Femur (tissue), 1 donor: Measurements from ENCODE around the gene OR52E1.
"Not testable (repeated sequence)": the region's sequence is repeated elsewhere in the genome, so short reads cannot be mapped to it uniquely, and the experiment has no call there.

Experiments
- DNase-seq: peaks from one replicate; pipeline ENCODE4 v3.0.0-alpha.2; 2017

Gene OR52E1

DNA sequence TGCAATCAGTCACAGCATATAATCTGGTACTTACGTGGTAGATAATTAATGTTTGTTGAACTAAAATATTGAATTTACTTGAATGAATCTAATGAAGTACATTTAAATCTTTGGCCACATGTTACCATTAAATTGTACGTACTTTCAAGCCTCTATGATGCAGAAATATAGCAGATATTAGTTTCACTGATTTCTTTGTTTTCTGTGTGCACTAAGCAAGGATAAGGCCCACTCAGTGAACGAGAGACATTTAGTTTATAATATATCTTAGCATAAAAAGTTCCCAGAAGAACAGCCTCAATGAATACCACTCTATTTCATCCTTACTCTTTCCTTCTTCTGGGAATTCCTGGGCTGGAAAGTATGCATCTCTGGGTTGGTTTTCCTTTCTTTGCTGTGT, at the start of gene OR52E1:
Gene OR52E1, plus strand, starts transcription at position 301 of the 400 bp plus-strand sequence.
- no peak for DNase-seq

DNA sequence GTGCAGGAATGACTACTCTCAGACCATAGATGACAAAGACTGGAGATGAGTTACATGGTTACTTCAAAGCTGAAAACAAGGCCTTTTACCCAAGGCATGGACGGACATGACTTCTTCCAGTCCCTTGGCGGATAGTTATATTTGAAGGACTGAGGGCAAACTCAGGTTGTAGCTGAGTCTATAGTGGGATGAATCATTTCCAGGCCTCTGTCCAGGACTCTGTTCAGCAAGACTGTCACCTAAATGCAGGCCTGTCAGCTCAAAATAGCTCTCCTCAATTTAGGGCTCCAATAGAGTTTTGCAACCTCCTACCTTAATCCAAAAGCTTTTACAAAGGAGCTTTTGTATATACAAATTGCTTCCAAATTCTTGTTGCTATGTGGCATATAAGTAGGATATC, 47.4 kb upstream of the OR52E1 start:
- no peak for DNase-seq

DNA sequence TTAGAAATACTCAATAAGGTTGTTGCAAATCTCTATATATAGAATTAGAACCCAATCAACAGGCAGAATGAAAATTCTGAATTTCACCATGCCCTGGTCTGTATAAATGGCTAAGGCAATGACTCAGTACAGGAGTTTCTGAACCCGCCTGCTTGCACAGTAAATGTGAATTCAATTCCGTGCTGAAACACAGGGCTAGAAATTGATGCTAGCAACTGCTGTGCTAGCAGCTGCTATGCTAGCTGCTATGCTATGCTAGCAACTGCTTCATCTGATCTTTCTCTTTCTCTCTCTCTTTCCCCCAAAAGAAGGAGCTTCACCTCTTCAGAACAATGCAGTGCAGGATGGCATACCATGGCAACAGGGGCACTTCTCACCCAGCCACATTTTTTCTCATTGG, 32.7 kb upstream of the OR52E1 start:
- no peak for DNase-seq

DNA sequence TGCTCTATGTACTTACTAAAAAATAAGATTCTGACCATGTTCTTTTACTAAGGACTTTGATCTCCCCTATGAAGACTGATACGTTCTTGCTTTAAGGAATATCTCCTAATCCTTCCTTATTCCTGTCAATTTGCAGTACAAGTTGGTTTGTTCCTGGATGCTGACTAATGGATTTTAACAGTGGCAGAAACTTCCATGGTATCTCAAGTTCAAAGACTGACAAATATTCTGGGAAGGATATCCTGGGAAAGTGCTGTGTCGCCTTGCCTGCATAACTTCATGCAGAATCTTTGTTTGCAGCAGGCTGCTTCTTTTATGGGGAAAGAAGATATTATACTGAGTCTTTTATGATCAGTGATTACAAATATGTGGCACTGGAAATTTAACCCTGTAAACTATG, 31.4 kb upstream of the OR52E1 start:
- no peak for DNase-seq

DNA sequence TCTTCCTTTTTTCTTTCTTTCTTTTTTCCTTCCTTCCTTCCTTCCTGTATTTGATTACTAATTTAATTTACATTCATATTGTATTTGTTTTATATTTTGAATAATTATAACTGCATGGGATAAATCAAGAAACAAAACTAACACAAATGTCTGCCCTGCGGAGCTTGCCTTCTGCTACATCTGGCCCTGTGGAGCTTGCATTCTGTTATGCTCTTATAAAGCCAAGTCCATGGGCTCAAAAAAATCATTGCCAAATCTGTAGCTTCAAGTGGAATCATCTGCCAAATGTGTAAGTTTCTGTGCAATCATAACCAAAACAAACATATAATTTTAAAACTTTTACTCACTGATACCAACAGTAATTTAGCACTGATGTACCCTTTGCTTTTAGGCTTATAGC, 31.0 kb upstream of the OR52E1 start:
- no peak for DNase-seq

DNA sequence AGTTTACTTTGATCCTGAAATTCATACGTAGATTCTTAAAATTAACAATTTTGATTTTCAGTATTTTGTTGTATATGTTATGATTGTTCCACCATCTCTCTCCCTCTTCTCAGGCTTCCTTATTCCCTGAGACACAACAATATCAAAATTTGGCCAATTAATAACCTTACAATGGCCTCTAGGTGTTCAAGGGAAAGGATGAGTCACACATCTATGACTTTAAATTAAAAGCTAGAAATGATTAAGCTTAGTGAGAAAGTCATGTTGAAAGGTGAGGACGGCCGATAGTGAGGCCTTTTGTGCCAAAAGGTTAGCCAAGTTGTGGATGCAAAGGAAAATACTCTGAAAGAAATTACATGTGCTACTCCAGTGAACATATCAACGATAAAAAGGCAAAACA, 28.5 kb upstream of the OR52E1 start:
- DNase-seq: no peak

DNA sequence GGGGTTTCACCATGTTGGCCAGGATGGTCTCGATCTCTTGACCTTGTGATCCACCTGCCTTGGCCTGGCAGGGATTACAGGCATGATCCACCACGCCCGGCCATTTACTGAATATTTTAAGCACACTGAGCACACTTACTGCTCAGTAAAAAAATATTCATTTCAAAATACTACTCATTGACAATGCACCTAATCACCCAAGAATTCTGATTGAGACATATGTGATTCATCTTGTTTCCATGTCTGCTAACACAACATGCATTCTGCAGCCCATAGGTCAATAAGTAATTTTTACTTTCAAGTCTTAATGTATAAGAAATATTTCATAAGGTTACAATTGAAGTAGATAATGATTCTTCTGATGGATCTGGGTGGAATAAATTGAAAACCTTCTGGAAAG, 27.3 kb upstream of the OR52E1 start:
- DNase-seq: no peak

DNA sequence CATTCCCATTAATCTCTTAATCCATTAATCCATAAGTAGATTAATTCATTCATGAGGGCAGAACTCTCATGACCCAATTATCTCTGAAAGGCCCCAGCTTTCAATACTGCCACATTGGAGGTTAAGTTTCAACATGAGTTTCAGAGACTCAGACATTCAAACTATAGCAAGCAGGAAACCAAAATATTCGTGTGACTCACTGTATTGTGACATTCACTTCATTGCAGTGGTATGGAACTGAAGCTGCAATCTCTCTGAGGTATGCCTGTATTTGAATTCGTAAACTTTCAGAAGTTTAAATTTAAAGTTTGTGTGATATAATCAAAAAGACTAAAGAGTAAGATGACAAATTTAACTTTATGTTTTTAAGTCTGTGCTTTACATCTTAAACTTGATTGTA, 26.0 kb upstream of the OR52E1 start:
- DNase-seq: no peak

DNA sequence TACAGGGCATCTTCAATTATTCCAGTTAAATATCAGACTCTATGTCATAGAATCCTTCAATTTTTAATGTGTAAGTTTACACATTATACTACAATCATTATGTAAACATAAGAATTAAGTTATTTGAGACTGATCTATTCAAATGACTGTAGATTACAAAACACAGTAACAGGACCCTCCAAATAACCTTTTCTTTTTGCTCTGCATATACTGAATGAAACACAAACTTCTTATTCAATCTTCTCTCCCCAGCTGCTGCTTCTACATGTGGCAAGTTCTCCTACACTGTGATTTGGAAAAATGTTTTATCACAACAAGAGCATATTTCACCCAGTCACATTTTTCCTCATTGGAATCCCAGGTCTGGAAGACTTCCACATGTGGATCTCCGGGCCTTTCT, 23.1 kb upstream of the OR52E1 start, which contains the start of gene OR52J3:
Gene OR52J3, plus strand, starts transcription at position 301 of the 400 bp plus-strand sequence. Its CDS starts 0 bp downstream, at position 301.
- DNase-seq: no peak

DNA sequence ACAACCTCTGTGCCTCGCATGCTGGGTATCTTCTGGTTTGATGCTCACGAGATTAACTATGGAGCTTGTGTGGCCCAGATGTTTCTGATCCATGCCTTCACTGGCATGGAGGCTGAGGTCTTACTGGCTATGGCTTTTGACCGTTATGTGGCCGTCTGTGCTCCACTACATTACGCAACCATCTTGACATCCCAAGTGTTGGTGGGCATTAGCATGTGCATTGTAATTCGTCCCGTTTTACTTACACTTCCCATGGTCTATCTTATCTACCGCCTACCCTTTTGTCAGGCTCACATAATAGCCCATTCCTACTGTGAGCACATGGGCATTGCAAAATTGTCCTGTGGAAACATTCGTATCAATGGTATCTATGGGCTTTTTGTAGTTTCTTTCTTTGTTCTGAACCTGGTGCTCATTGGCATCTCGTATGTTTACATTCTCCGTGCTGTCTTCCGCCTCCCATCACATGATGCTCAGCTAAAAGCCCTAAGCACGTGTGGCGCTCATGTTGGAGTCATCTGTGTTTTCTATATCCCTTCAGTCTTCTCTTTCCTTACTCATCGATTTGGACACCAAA, 22.5 kb upstream of the OR52E1 start:
- DNase-seq: no peak

DNA sequence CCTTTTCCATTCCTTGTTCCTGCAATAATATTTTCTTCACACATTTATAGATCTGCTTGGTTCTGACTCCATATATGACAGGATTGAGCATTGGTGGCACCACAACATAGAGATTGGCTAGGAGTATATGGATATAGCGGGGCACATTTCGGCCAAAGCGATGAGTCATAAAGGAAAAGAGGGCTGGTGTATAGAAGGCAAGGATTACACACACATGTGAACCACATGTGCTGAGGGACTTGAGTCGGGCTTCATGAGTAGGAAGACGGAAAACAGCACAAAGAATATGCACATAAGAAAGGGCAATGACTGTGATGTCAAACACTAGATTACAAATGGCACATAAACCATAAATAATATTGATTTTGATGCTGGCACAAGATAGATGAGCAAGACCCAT, 10.7 kb upstream of the OR52E1 start:
- not testable (repeated sequence) for DNase-seq

DNA sequence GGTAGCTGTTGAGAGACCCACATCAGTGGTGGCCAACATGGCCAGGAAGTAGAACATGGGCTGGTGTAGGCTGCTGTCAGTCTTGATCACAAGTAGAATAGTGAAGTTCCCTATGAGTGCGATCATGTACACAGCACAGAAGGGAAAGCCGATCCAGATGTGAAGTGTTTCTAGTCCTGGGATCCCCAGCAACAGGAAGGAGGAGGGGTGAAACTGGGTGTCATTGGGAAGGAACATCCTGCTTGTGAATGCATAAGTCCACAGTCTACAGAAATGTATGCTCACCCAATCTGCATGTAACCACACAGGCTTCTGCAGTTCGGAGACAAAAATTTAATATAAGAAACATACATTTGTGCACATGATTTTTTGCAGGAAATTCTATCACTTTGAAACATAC, 10.0 kb upstream of the OR52E1 start, which contains the start of gene OR52E2:
Gene OR52E2, minus strand, starts transcription at position 237 of the 400 bp plus-strand sequence. Its CDS starts 0 bp downstream, at position 237.
- DNase-seq: no peak

DNA sequence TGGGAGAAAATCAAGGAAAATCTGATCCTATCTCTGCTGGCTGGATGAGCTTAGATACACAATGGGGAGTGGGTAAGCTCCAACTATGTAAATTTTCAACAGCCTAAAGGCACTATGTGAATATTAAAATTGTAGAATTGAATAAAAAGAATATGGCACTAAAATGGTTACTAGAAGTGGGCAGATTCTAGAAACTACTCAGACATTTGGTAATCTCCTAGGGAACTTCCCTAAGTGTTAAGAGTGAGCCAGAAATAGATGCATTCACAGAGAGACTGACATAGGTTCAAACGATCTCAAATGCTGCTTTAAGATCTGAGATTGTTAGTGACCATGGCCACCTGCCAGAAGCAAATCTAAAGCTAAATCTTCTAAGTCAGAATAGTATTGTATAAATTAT, 4.3 kb upstream of the OR52E1 start:
- DNase-seq: no peak

DNA sequence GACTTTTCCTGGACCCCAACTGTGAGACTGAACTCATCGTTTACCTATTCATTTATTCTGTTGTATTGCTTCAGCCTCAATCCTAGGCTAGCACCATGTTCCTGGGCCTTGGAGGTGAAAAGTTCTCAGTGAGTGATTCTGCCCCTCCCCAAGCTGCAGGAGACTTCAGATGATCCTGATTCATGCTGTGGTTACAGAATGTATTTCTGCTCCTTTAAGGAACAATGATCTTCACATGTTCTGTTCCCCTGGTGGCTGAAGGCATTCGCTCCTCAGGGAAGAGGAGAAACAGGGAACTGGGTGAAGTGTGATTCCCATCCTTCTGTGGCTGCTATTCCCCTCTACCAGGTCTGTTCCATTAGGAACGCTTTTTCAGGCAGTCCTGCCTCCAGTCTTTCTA, 2.4 kb downstream of the OR52E1 start:
- DNase-seq: no peak

DNA sequence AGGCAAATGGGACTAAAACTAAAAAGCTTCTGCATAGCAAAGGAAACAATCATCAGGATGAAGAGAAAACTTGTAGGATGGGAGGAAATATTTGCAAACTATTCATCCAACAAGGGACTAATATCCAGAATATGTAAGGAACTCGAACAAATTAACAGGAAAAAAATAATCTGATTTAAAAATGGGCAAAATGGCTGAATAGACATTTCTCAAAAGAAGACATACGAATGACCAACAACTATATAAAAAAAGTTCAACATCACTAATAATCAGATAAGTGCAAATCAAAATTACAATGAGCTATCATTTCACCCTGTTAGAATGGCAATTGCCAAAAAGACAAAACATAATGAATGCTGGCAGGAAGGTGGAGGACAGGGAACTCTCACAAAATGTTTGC, 12.0 kb downstream of the OR52E1 start:
- DNase-seq: no peak

DNA sequence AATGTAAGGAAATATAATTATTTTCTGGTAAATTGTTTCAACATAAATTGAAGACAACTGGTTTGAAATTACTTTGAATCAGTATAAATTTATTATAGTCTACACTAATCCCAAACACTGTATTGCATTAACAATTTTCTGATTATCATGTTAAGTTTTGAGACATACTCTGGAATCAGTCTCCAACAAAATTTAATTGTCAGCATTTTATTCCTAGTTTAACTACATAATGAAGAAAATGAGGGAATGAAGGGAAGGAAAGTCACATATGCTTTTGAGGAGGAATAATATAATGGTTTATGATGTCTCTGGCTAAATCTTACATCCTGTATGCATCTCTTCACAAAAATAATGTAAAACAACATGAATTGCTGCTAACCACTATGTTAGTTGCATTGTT, 14.2 kb downstream of the OR52E1 start:
- DNase-seq: no peak

DNA sequence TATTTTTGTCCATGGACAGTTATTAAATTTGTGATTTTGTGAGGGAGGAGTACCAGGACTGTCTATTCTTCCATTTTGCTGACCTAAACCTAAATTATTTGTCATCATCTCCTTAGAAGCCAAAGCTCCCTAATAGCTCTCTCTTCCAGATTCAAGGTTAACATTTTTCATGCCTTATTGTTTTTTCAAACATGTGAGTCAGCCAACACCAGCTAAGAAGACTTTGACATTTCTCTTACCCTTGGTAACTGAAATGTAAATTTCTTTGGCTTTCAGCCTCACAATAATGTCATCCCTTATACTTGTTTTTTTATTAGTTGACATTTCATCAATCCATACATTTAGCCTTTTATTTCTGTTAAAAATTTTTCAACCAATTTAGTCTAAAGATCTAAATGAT, 19.2 kb downstream of the OR52E1 start:
- no peak for DNase-seq

DNA sequence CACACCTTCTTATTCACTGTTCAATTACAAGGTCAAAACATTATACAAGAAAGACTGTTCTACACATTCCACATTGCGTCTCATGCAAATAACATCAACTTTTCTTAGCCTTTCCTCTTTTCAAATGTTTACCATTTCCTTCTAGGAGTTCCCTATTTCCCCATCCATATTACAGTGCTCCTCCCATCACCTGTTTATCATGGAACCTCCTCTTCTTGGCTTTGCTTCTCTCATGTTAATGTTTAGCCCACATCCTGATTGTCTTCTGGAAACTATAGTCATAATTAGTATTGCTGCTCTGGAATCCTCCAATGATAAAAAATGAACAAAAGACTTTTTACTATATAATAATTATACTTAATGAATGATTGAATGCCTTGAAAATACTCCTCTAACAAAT, 21.3 kb downstream of the OR52E1 start:
- no peak for DNase-seq

DNA sequence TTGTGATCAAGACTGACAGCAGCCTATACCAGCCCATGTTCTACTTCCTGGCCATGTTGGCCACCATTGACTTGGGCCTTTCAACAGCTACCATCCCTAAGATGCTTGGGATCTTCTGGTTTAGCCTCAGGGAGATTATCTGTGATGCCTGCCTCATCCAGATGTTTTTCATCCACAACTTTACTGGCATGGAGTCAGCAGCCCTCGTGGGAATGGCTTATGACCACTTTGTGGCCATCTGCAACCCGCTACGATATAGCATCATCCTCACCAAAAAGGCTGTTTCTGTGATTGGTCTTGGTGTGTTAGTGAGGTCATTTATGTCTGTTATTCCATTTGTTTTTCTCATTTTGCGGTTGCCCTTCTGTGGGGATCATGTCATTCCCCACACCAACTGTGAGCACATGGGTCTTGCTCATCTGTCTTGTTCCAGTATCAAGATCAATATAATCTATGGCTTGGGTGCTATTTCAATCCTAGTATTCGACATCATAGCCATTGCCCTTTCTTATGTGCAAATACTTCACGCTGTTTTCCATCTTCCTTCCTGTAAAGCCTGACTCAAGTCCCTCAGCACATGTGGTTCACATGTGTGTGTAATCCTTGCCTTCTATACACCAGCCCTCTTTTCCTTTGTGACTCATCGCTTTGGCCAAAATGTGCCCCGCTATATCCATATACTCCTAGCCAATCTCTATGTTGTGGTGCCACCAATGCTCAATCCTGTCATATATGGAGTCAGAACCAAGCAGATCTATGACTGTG, 23.6 kb downstream of the OR52E1 start:
- no peak for DNase-seq

DNA sequence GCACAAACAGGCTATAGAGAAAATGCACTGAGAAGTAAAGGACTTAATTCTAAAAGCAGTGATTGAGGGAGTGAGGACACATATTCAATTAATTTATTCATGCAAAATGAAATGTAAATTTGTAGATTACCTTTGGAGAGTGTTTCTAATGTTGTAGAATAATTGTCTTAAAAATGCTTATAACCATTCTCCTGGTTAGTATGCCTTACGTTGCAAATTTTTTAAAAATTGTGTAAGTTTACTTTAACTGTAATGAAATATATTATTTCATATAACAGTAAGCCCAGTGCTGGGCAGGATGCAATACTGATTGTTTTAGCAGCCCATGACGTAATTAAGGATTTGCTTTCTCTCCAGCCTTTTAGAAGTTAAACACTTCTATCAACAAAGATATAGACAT, 26.6 kb downstream of the OR52E1 start:
- no peak for DNase-seq

DNA sequence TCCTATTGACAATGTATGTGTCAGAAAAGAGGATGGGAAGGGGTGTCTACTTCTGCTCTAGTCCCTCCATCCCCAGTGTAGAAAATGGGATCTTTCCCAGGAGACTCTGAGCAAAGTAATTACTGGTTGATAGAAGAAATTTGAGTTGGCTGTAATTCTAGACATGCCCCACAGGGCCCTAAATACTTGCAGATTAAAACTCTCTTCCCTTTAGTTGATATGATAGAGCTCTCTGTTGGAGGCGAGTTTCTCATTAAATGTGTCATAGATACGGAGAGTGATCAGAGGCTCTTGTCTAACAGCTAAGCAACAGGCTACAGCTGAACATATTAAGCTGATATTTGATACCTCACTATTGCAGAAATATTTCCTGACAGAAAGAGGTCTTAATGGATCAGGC, 32.9 kb downstream of the OR52E1 start:
- DNase-seq: no peak

DNA sequence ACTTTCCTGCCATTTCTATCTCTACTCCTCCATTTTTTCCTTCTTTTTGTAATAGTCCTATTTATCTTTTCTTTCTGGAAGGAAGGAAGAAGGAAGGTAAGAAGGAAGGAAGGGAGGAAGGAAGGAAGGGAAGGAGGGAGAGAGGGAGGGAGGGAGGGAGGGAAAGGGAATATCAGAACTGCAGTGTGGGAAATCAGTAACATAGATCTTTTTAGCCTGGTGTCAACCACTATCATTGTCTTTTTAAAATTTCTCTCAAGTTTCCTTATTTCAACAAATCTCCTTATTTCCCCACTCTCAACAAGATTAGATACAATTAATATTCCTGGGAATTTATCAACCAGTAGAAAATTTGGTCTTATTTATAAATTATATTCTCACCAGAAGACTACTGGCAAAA, 33.7 kb downstream of the OR52E1 start:
- DNase-seq: no peak

DNA sequence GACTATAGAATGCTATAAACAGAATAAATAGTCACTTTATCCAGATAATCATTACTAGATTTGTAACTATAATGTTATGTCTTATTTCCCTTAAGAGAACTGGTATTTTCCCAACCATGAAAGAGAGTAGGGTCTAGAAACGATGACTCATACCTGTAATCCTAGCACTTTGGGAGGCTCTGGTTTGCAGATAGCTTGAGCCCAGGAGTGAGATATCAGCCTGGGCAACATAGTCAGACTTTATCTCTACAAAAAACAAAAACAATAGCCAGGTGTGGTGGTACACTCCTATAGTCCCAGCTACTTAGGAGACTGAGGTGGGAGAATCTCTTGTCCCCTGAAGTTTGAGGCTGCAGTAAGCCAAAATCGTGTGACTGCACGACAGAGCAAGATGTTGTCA, 37.9 kb downstream of the OR52E1 start:
- no peak for DNase-seq

DNA sequence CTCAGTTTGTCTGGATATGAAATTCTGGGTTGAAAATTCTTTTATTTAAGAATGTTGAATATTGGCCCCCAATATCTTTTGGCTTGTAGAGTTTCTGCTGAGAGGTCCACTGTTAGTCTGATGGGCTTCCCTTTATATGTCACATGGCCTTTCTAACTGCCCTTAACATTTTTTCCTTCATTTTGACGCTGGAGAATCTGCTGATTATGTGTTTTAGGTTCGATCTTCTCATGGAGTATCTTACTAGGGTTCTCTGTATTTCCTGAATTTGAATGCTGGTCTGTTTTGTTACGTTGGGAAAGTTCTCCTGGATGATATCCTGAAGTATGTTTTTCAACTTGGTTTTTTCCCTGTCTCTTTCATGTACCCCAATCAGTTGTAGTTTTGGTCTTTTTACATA, 46.0 kb downstream of the OR52E1 start:
- DNase-seq: no peak

DNA sequence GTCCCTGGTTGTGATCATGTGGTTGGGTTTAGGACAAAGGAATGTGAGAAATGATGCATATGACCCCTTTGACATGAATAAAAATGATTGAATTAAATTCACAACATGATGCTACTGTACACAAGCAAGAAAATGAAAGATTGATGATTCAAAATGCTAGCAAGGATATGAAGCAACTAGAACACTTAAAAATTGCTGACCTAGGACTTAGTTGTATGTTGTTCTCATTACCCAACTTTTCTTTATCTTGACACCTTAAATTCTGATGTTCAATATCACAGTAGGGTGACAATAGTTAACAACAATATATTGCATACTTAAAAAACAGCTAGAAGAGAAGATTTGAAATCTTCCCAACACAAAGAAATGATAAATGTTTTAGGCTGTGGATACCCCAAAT, 48.2 kb downstream of the OR52E1 start:
- DNase-seq: no peak
